ENCODE results near the gene KIRREL3. TPM values are rescaled to one million over a fixed set of nuclear protein-coding genes. Genes with fewer than 3 reads are reported as not detected.

Gene KIRREL3
- polyA plus RNA-seq, 2 of the 4 experiments (the other 2 are of a cell fraction), result 3.0 to 11.0 TPM

GRCh38 chr11:126403022-126403581 lies 597.5 kb downstream of the KIRREL3 start:
- 86% methylated on average over 10 of the region's 15 CpGs for WGBS (ENCODE audit: missing lambda C conversion rate)
- peak; percentile 8 to 41 for DNase-seq (ENCODE audit: low read depth in 1 of 2, low spot score in 1 of 2)
- Histone ChIP-seq H3K4me1 (peaks cover 11% of the 10 kb centered on the region; the same call in 2 of the 3 replicates), H3K27ac (no peak overlapping the region), H3K4me2 (no peak overlapping the region), H3K9me3 (no peaks in the 10 kb centered on the region), H3K4me3 (no peak overlapping the region)
- CTCF ChIA-PET, result interaction anchor here (1.4 kb wide), 1 partner anchor 10 kb away, joined by 3 read pairs; no protein-coding TSS in a partner anchor
- TF ChIP-seq HEYL (CRISPR knock-in tag; IDR thresholded peaks at IDR 0.05) (no peak), MAZ (IDR thresholded peaks at IDR 0.05; ENCODE audit: borderline replicate concordance, low read depth, low read length) (no peak), HOXB13 (CRISPR knock-in tag; IDR thresholded peaks at IDR 0.05; ENCODE audit: low read depth) (no peak), POLR2A (IDR thresholded peaks at IDR 0.05; ENCODE audit: low read length) (no peak), FOSB (CRISPR knock-in tag; IDR thresholded peaks at IDR 0.05) (no peak), EHF (CRISPR knock-in tag; IDR thresholded peaks at IDR 0.05) (no peak), NR3C1 (IDR thresholded peaks at IDR 0.05) (no peak), EP300 (IDR thresholded peaks at IDR 0.05) (no peak), PBX3 (IDR thresholded peaks at IDR 0.05) (no peak), CBX2 (IDR thresholded peaks at IDR 0.05; ENCODE audit: borderline replicate concordance, low read depth) (no peak), JUN (IDR thresholded peaks at IDR 0.05) (no peak), FOXS1 (CRISPR knock-in tag; IDR thresholded peaks at IDR 0.05) (no peak), CTCF (IDR thresholded peaks at IDR 0.05) (no peak), ELK1 (IDR thresholded peaks at IDR 0.05; ENCODE audit: low read depth, low read length) (no peak), EHMT2 (IDR thresholded peaks at IDR 0.05; ENCODE audit: low read depth) (no peak), E2F6 (IDR thresholded peaks at IDR 0.05; ENCODE audit: borderline replicate concordance, low read depth) (no peak)
- TF ChIP-seq, protein P1, sequence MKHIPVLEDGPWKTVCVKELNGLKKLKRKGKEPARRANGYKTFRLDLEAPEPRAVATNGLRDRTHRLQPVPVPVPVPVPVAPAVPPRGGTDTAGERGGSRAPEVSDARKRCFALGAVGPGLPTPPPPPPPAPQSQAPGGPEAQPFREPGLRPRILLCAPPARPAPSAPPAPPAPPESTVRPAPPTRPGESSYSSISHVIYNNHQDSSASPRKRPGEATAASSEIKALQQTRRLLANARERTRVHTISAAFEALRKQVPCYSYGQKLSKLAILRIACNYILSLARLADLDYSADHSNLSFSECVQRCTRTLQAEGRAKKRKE (CRISPR knock-in tag; IDR thresholded peaks at IDR 0.05; ENCODE audit: low read depth), result no peak
- ATAC-seq, result peak in 1 of 2 experiments; percentile 63; a peak in 3 of 6 replicates
- POLR2A ChIA-PET, result no interaction called here
- no peak for FAIRE-seq

DNA sequence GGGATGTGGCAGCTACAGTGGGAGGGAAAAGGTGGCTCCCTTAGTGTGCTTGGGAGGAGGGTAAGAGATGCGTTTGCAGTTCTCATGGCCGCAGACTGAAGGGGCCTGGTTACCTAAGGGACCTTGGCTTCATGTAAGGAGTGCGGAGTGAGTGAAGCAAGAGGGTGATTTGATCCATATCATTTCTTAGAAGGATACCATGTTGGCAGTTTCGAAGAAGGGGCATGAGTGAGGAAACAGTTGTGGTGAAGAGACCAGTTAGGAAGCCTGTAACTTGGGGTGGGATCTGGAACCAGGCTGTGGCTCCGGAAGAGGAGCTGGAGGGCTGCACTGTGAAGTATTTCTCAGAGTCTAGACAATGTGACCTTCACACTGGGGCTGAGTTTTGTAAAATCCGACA lies 600.1 kb downstream of the KIRREL3 start:
- no peak overlapping the region for H3K27ac ChIP-seq
- POLR2A ChIA-PET, result no interaction called here
- no peak for TF ChIP-seq GATA3 (IDR thresholded peaks at IDR 0.05; ENCODE audit: borderline replicate concordance)
- no peak for TF ChIP-seq POLR2AphosphoS2 (conservative IDR thresholded peaks at IDR 0.05; ENCODE audit: low read length)
- TF ChIP-seq ESRRA (IDR thresholded peaks at IDR 0.05; ENCODE audit: borderline replicate concordance, low read length), result no peak
- TF ChIP-seq PBX3 (IDR thresholded peaks at IDR 0.05), result no peak
- TF ChIP-seq FOSB (CRISPR knock-in tag; IDR thresholded peaks at IDR 0.05), result no peak
- no peak for TF ChIP-seq SMC3 (IDR thresholded peaks at IDR 0.05)
- TF ChIP-seq KDM5A (IDR thresholded peaks at IDR 0.05), result no peak
- TF ChIP-seq CBX8 (IDR thresholded peaks at IDR 0.05), result no peak
- no peak for TF ChIP-seq EHF (CRISPR knock-in tag; IDR thresholded peaks at IDR 0.05)
- TF ChIP-seq CHD4 (IDR thresholded peaks at IDR 0.05; ENCODE audit: borderline replicate concordance), result no peak
- no peaks in the 10 kb centered on the region for H3K9me3 ChIP-seq
- FAIRE-seq (no peak), DNase-seq (ENCODE audit: low read depth in 1 of 2, low spot score in 1 of 2) (no peak), ATAC-seq (no peak)
- peaks cover 11% of the 10 kb centered on the region; the same call in 2 of the 3 replicates for H3K4me1 ChIP-seq
- no peak overlapping the region for H3K4me3 ChIP-seq
- CTCF ChIA-PET, result no interaction called here
- H3K4me2 ChIP-seq, result no peak overlapping the region
- 86% methylated on average over 6 of the region's 6 CpGs for WGBS (ENCODE audit: missing lambda C conversion rate)

Measured in A549 (cell line).